HL-60/S4 treated with phorbol 12-myristate 13-acetate at 8.2 ng/mL for 4 days and 3 days (cell line): ENCODE measurements around the gene AKR1C8.
"Not testable (repeated sequence)": the region's sequence is repeated elsewhere in the genome, so short reads cannot be mapped to it uniquely, and the experiment has no call there.

ENCODE experiments used
- in situ Hi-C: fragments of 300-500 bp; cut with MboI; formaldehyde crosslinking; loops from 2 replicates; pipeline ENCODE4 v1.15.0; 2022; ENCODE audit warnings: low sequenced_read_pairs

The AKR1C8 gene

GRCh38 chr10:5168897-5169420 is 16.0 kb downstream of the AKR1C8 start:
- in situ Hi-C loops = no loop called here

DNA sequence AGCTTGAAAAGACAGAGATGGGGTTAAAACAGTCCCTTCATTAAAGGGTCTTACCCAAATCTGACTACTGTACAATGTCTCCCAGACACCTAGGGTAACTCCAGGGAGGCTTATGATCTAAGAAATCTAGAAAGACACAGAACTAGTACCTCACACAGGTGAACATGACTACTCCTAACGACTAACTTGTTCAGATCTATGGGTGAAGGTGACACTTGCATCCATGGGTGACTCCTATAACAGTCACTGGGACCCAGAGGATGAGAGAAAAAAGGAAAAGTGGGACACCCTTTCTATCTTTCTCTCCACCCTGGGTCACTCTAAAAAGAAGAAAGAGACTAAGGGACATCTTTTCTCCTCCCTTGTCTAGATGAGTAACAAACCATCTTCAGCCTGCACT is 19.2 kb downstream of the AKR1C8 start:
- in situ Hi-C loops = no loop called here

DNA sequence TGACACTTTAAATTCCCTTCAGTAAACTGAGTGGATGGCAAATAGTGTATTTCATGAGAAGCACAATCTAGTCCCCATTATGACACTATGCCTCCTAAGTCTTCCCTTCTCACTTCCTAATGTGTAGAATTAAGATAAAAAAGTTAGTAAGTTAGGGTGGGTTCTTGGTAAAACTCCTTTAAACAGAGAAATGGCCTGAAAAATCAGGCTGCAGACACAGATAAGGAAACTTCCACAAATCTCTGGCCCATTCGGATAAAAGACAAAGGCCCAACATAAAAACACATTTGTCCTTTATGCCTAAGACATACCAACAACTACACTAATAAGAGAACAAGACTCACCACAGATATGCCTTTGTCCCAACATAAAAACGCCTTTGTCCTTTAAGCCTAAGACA is 21.5 kb downstream of the AKR1C8 start:
- in situ Hi-C loops = no loop called here

- in situ Hi-C loops = no loop called here
These were observed 25.8 kb downstream of the AKR1C8 start for GRCh38 chr10:5159126-5159525.

GRCh38 chr10:5157501-5157900 is 27.4 kb downstream of the AKR1C8 start:
- in situ Hi-C loops = no loop called here

DNA sequence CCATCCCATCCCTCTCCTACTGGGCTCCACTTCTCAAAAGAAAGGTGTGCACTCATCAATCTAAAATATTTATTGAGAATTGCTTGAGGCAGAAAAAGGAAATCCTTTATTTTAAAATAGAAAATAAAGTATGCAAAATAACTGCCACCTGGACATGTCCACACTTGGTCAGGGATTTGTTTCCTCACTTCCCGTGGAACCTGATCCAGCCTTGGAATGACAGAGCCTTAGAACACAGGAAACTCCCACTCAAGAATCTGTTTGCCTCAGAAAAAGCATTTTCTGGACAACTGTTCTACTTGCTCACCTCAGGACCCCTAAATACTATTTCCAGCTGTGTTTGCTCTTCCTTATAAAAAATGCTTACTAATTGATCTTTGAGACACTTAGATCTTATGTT is 29.0 kb downstream of the AKR1C8 start:
- in situ Hi-C loops = no loop called here

GRCh38 chr10:5151076-5151475 is 33.9 kb downstream of the AKR1C8 start:
- in situ Hi-C loops = no loop called here

- in situ Hi-C loops = no loop called here
These were observed 36.3 kb downstream of the AKR1C8 start for GRCh38 chr10:5148678-5149032.

DNA sequence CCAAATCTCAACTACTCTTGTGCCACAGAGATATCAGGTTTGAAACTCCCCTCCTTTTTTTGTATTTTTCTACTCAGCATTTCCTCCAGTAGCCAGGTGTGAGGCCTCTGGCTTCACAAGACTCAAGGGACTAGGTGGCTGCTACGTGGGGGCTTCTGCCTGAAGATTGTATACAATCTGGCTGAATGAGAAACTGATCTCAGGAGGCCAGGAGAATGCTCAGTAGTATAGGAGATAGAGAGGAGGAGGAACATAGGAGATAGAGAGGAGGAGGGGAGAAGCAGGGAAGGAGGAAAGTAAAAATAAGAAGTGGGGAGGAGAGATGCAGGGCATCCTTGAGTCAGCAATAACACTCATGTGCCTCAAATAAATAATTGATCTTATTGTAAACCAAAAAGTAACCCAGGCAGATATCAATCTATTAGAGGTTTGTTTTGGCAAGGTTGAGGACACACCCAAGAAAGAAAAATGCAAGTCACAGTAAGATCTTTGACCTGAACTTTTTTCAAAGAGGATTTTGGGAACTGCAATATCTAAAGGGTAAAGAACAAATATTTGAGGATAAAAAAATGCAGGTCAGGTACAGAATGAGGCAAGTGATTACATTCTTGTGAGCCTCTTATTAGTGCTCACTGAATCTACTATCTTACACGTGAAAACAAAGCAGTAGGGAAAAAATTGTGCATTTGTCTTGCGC is 36.8 kb downstream of the AKR1C8 start:
- in situ Hi-C loops = no loop called here

- in situ Hi-C loops = no loop called here
These were observed 37.5 kb downstream of the AKR1C8 start for GRCh38 chr10:5147255-5147980.

GRCh38 chr10:5146920-5147254 is 38.1 kb downstream of the AKR1C8 start:
- in situ Hi-C loops = no loop called here

DNA sequence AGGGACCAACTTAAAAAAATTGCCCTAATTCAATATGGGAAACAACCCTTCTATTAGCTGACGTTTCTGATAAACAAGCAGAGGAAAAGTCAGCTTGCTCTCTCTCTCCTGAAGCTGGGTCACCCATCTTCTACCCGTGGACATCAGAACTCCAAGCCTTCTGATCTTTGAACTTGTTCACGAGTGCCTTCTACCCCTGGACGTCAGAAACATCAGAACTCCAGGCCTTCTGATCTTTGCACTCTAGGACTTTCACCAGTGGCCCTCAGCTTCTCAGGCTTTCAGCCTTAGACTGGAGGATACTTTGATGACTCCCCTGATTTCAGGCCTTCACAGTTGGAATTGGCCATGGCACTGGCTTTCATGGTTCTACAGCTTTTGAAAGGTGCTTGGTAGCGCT is 41.8 kb downstream of the AKR1C8 start:
- in situ Hi-C loops = no loop called here

GRCh38 chr10:5142199-5142598 is 42.8 kb downstream of the AKR1C8 start:
- in situ Hi-C loops = no loop called here

GRCh38 chr10:5137699-5138098 is 47.3 kb downstream of the AKR1C8 start:
- in situ Hi-C loops = not testable (repeated sequence)

- in situ Hi-C loops = no loop called here
These were observed 48.4 kb downstream of the AKR1C8 start for GRCh38 chr10:5136468-5137087.

DNA sequence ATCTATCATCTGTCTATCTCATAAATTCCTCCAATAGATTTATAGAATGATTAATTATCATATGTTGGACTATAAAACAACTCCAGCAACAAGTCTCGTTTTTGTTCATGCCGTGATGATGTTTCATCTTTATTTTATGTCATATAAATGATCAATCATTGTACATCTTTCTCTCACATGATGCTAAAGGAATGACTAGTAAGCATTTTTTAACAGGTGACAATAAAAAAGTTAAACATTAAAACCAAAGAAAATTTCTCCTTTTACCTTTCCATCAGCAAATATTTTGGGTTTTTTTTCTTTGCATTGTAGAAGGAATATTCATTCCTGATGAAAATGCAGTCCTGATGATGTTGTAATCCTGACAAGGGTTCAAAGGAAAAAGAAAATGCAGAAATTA is 49.4 kb downstream of the AKR1C8 start:
- in situ Hi-C loops = no loop called here

DNA sequence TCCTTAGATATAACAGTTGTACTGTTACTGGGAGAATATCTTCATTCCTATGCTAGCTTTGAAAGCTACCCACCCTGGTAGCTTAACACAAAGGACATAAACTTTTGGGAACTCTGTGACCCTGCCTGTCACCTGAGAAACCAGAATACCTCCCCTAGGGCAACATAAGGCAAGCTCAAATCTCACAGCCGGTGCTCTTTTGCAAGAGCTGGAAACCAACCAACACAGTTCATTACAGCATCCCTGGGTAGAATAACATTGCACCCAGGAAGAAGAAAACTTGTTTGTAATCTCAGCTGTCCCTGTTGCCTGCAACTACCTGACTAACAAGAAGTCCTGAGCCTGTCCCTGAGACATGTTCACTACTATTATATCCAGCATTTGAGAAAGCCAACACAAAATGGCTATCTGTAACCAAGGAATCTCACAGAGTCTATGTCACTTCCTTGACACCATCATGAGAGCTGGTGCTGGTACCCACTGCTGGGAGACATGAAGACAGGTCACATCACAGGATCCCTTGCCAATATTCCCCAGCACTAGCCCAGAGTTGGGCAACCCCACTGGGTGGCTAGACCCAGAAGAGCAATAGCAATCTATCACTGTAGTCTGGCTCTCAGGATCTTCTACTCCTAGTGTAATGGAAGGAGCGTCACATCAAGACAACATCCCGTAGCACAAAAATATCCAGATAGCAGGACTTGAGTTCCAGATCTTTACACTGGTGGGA is 59.5 kb downstream of the AKR1C8 start:
- in situ Hi-C loops = no loop called here

DNA sequence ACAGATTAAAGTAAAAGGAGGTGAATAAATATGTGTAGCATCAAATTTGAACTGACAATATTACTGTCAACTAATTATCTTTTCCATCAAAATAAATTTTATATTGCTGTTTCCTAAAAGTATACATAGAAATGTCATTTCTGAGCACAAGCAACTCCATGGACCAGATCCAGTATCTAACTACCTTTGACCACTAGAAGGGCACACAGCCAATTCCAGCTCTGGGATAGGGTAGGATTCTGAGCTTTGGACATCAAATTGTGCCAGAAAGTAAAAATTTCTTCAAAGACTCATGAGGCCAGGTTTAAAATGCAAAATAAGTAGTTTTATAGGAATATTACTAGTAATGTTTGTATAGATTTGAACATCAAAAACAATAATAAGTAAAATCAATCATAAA is 61.1 kb downstream of the AKR1C8 start:
- in situ Hi-C loops = no loop called here

- in situ Hi-C loops = not testable (repeated sequence)
These were observed 65.0 kb downstream of the AKR1C8 start for GRCh38 chr10:5119997-5120396.

- in situ Hi-C loops = no loop called here
These were observed 67.9 kb downstream of the AKR1C8 start for GRCh38 chr10:5117026-5117425.

DNA sequence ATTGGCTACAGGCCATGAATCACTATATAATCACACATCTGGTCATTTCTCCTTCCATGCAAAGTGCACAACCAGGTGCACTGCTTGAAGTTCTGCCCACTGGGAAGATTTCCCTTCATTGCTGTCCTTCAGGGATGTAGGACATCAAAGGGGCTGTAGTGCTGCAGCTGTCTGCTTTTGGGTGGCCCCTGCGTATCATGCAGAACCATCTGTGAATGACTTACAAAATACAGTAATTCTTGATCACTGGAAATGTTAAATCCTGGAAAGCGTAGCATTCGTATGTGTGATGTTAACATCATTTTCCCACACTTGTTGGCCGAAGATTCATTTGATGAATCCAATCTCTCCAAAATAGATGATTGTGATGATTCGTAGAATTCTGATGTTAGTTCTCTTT is 68.3 kb downstream of the AKR1C8 start:
- in situ Hi-C loops = no loop called here
